ENCODE results near the gene PARP14.

The PARP14 gene

DNA sequence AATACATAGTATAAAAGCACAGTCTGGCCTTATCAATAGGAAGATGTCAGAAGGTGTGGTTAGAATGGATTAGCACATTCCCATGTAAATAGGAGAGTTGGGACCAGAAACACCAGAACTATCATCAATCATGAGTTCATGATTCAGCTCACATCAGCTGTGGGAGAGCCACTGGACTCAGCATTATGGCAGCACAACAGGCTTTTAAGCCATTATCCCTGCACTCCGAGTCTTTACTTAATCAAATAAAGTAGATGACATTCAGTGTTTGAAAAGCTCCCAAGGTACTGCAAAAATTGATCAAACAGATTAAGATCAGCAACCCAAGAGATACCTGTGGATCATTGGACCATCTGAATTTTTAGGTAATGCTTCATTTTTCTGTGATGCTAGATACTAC is 24.7 kb downstream of the PARP14 start:
- TF ChIP-seq TAF1 (IDR thresholded peaks at IDR 0.05; ENCODE audit: borderline replicate concordance, insufficient read depth, low read length) (no peak), SIN3A (IDR thresholded peaks at IDR 0.05; ENCODE audit: borderline replicate concordance, insufficient read depth, low read length) (no peak), FOXP2 (optimal IDR thresholded peaks at IDR 0.05; ENCODE audit: borderline replicate concordance, extremely low read depth, extremely low read length, insufficient read depth) (no peak)

DNA sequence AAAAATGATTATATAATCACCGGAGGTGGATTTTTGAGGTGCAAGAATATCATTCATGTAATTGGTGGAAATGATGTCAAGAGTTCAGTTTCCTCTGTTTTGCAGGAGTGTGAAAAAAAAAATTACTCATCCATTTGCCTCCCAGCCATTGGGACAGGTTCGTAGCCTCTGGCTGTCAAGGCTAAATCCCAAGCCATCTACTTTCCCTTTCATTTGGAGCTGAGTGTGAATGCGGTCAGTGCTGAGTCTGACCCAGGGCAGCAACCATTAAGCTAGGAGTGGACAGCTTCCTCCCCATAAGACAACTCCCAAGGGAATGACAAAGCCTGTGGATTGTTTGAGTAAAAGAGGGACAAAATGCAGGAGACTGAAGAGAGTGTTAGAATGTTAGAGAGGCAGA is 33.6 kb downstream of the PARP14 start:
- TF ChIP-seq, protein P1, sequence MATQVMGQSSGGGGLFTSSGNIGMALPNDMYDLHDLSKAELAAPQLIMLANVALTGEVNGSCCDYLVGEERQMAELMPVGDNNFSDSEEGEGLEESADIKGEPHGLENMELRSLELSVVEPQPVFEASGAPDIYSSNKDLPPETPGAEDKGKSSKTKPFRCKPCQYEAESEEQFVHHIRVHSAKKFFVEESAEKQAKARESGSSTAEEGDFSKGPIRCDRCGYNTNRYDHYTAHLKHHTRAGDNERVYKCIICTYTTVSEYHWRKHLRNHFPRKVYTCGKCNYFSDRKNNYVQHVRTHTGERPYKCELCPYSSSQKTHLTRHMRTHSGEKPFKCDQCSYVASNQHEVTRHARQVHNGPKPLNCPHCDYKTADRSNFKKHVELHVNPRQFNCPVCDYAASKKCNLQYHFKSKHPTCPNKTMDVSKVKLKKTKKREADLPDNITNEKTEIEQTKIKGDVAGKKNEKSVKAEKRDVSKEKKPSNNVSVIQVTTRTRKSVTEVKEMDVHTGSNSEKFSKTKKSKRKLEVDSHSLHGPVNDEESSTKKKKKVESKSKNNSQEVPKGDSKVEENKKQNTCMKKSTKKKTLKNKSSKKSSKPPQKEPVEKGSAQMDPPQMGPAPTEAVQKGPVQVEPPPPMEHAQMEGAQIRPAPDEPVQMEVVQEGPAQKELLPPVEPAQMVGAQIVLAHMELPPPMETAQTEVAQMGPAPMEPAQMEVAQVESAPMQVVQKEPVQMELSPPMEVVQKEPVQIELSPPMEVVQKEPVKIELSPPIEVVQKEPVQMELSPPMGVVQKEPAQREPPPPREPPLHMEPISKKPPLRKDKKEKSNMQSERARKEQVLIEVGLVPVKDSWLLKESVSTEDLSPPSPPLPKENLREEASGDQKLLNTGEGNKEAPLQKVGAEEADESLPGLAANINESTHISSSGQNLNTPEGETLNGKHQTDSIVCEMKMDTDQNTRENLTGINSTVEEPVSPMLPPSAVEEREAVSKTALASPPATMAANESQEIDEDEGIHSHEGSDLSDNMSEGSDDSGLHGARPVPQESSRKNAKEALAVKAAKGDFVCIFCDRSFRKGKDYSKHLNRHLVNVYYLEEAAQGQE (IDR thresholded peaks at IDR 0.05; ENCODE audit: insufficient read depth in 1 of 2, low read depth in 2 of 2, low read length in 2 of 2) = no peak
- TF ChIP-seq TAF1 (IDR thresholded peaks at IDR 0.05; ENCODE audit: borderline replicate concordance, insufficient read depth, low read length) = no peak
- TF ChIP-seq FOXP2 (optimal IDR thresholded peaks at IDR 0.05; ENCODE audit: borderline replicate concordance, extremely low read depth, extremely low read length, insufficient read depth) = no peak
- TF ChIP-seq POLR2AphosphoS5 (IDR thresholded peaks at IDR 0.05; ENCODE audit: low read depth, low read length) = no peak

- TF ChIP-seq TAF1 (IDR thresholded peaks at IDR 0.05; ENCODE audit: borderline replicate concordance, insufficient read depth, low read length) (no peak), POLR2AphosphoS5 (IDR thresholded peaks at IDR 0.05; ENCODE audit: low read depth, low read length) (no peak)
- TF ChIP-seq, protein P1 (IDR thresholded peaks at IDR 0.05; ENCODE audit: insufficient read depth in 1 of 2, low read depth in 2 of 2, low read length in 2 of 2) = no peak
Observed at GRCh38 chr3:122716667-122717066, 36.0 kb downstream of the PARP14 start.

GRCh38 chr3:122719273-122719921 is 38.8 kb downstream of the PARP14 start:
- no peak for TF ChIP-seq SIN3A (IDR thresholded peaks at IDR 0.05; ENCODE audit: borderline replicate concordance, insufficient read depth, low read length)
- no peak for TF ChIP-seq TAF1 (IDR thresholded peaks at IDR 0.05; ENCODE audit: borderline replicate concordance, insufficient read depth, low read length)
- TF ChIP-seq FOXP2 (optimal IDR thresholded peaks at IDR 0.05; ENCODE audit: borderline replicate concordance, extremely low read depth, extremely low read length, insufficient read depth) = no peak
- TF ChIP-seq, protein P1 (IDR thresholded peaks at IDR 0.05; ENCODE audit: insufficient read depth in 1 of 2, low read depth in 2 of 2, low read length in 2 of 2) = no peak
- TF ChIP-seq POLR2AphosphoS5 (IDR thresholded peaks at IDR 0.05; ENCODE audit: low read depth, low read length) = no peak

GRCh38 chr3:122725106-122725505 is 44.5 kb downstream of the PARP14 start:
- TF ChIP-seq TAF1 (IDR thresholded peaks at IDR 0.05; ENCODE audit: borderline replicate concordance, insufficient read depth, low read length) = no peak
- no peak for TF ChIP-seq POLR2AphosphoS5 (IDR thresholded peaks at IDR 0.05; ENCODE audit: low read depth, low read length)
- no peak for TF ChIP-seq FOXP2 (optimal IDR thresholded peaks at IDR 0.05; ENCODE audit: borderline replicate concordance, extremely low read depth, extremely low read length, insufficient read depth)
- no peak for TF ChIP-seq SIN3A (IDR thresholded peaks at IDR 0.05; ENCODE audit: borderline replicate concordance, insufficient read depth, low read length)
- TF ChIP-seq, protein P1 (IDR thresholded peaks at IDR 0.05; ENCODE audit: insufficient read depth in 1 of 2, low read depth in 2 of 2, low read length in 2 of 2) = no peak
